GM21381 (cell line): ENCODE data around the gene TPM2.
A peak's percentile ranks its signal among the peaks of the same experiment; 100 is the strongest.

Experiments used
- ATAC-seq: cut with Tn5 transposase; IDR thresholded peaks from one replicate; pipeline ENCODE4 v1.9.1; 2021; ENCODE audit warnings: mild to moderate bottlenecking, moderate library complexity; ENCODE audit not compliant: unreplicated experiment

TPM2 gene

DNA sequence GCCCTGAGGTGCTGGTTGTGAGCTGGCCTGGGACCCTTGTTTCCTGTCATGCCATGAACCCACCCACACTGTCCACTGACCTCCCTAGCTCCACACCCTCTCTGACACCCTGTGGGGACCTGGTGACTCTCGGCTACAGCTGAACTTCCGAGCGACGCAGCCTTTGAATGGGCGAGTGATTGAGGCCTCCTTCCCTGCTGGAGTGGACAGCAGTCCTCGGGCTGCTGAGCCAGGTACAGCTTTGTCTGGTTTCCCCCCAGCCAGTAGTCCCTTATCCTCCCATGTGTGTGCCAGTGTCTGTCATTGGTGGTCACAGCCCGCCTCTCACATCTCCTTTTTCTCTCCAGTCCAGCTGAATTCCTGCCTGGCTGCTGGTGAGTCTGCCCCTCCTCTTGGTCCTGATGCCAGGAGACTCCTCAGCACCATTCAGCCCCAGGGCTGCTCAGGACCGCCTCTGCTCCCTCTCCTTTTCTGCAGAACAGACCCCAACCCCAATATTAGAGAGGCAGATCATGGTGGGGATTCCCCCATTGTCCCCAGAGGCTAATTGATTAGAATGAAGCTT, 9.9 kb downstream of the TPM2 start:
- ATAC-seq, result no peak

DNA sequence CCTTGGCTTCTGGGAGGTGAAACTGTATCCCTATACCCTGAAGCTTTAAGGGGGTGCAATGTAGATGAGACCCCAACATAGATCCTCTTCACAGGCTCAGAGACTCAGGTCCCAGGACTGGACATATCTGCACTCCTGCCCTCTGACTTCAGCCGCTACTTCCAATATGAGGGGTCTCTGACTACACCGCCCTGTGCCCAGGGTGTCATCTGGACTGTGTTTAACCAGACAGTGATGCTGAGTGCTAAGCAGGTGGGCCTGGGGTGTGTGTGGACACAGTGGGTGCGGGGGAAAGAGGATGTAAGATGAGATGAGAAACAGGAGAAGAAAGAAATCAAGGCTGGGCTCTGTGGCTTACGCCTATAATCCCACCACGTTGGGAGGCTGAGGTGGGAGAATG, 10.6 kb downstream of the TPM2 start:
- ATAC-seq, result no peak

DNA sequence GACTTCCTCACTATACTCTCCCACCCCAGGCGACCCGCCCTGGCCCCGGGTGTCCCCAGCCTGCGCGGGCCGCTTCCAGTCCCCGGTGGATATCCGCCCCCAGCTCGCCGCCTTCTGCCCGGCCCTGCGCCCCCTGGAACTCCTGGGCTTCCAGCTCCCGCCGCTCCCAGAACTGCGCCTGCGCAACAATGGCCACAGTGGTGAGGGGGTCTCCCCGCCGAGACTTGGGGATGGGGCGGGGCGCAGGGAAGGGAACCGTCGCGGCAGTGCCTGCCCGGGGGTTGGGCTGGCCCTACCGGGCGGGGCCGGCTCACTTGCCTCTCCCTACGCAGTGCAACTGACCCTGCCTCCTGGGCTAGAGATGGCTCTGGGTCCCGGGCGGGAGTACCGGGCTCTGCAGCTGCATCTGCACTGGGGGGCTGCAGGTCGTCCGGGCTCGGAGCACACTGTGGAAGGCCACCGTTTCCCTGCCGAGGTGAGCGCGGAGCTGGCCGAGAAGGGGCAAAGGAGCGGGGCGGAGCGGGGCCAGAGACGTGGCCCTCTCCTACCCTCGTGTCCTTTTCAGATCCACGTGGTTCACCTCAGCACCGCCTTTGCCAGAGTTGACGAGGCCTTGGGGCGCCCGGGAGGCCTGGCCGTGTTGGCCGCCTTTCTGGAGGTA, 13.9 kb downstream of the TPM2 start:
- ATAC-seq, result no peak

DNA sequence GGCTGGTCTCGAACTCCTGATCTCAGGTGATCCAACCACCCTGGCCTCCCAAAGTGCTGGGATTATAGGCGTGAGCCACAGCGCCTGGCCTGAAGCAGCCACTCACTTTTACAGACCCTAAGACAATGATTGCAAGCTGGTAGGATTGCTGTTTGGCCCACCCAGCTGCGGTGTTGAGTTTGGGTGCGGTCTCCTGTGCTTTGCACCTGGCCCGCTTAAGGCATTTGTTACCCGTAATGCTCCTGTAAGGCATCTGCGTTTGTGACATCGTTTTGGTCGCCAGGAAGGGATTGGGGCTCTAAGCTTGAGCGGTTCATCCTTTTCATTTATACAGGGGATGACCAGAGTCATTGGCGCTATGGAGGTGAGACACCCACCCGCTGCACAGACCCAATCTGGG, 14.5 kb downstream of the TPM2 start:
- no peak for ATAC-seq

DNA sequence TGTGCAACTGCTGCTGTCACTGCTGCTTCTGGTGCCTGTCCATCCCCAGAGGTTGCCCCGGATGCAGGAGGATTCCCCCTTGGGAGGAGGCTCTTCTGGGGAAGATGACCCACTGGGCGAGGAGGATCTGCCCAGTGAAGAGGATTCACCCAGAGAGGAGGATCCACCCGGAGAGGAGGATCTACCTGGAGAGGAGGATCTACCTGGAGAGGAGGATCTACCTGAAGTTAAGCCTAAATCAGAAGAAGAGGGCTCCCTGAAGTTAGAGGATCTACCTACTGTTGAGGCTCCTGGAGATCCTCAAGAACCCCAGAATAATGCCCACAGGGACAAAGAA, 15.7 kb downstream of the TPM2 start:
- no peak for ATAC-seq

DNA sequence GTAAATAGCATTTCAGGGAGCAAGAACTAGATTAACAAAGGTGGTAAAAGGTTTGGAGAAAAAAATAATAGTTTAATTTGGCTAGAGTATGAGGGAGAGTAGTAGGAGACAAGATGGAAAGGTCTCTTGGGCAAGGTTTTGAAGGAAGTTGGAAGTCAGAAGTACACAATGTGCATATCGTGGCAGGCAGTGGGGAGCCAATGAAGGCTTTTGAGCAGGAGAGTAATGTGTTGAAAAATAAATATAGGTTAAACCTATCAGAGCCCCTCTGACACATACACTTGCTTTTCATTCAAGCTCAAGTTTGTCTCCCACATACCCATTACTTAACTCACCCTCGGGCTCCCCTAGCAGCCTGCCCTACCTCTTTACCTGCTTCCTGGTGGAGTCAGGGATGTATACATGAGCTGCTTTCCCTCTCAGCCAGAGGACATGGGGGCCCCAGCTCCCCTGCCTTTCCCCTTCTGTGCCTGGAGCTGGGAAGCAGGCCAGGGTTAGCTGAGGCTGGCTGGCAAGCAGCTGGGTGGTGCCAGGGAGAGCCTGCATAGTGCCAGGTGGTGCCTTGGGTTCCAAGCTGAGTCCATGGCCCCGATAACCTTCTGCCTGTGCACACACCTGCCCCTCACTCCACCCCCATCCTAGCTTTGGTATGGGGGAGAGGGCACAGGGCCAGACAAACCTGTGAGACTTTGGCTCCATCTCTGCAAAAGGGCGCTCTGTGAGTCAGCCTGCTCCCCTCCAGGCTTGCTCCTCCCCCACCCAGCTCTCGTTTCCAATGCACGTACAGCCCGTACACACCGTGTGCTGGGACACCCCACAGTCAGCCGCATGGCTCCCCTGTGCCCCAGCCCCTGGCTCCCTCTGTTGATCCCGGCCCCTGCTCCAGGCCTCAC, 16.3 kb downstream of the TPM2 start, which contains the start of gene CA9:
TSS of gene CA9 (plus strand) at position 797 of the 893 bp plus-strand sequence. CDS start at position 829, 32 bp downstream.
- no peak for ATAC-seq

DNA sequence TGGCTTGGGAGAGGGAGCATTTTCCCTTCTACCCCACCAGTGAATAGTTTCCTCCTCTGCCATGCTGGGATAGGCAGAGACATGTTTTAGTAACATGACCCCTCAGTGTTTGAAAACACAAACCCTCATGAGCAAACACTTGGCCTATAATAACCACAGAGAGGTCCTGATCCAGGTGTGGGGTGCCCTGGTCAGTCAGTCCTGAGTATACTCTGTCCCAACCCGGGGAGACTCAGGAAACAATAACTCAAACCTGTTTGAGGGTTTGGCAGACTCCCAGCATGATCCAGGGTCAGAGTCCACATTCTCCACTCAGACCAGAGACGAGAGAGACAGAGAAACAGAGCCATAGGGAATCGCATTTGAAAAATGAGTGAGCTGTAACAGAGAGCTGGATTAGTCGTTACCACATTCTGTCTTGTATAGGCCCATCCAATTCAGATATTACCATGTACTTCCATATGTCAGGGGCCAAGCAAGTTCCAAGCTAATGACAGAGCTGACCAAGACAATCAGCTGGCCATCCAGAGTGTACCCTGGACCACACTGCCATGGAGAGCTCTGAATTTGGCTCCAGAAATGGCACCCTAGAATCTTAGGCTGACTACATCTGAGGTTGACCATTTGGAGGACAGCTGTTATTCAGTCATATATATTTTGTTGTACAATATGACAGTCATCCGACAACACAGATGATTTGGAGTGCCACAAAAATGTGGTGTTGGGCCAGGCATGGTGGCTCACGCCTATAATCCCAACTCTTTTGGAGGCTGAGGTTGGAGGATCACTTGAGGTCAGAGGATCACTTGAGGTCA, 20.2 kb downstream of the TPM2 start:
- no peak for ATAC-seq

DNA sequence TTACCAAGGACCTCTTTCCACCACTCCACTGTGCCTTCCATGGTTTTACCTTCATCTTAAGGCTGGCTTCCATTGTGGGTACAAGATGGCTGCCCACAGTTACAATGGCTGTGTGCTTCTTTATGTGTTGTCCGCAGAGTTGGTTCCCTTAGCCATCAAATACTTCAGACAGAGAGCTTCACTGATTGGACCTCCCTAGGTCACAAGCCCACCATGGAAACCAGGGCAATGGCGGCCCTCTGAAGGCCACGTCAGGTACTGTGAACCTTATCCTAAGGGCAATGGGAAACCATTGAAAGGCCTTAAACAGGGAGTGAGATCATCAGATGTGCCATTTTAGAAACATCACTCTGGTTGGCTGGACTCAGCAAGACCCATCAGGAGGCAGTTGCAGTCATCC, 21.8 kb downstream of the TPM2 start:
- ATAC-seq, result no peak

DNA sequence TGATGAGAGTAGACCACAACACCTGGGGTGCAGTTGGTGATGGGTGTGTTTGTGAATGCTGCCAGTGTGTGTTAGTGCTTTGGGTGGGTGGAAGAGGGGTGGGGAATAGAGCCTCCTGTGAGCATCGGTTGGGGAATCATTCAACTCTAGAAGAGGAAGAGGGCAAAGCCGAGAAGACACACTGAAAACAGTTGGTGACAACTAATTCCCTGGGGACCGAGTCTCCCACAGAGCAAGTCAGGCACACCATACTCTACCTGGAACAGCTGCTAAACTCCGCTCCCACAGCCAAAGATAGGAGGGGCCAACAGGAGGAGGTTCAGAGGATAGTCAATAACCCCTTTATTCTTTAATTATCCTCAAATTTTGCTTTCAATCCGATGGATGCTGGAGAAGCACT, 23.2 kb downstream of the TPM2 start:
- no peak for ATAC-seq

DNA sequence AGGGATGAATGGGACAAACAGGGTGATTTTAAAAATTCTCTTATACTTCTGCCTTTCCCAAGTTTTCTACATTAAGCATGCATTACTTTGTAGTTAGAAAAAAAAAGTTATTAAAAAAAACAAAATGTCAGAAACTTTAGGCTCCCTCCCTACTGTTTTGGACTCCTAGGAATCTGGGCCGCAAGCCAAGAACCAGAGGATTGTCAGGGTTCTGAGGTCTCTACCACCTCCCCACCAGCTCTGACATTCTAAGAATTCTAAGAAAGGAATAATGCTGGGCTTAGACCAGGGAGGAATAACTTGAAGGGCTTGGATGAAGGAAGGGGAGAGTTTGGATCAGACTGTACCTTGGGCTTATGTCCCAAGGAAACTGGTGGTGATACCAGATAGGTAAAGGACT, 23.7 kb downstream of the TPM2 start:
- ATAC-seq, result no peak

DNA sequence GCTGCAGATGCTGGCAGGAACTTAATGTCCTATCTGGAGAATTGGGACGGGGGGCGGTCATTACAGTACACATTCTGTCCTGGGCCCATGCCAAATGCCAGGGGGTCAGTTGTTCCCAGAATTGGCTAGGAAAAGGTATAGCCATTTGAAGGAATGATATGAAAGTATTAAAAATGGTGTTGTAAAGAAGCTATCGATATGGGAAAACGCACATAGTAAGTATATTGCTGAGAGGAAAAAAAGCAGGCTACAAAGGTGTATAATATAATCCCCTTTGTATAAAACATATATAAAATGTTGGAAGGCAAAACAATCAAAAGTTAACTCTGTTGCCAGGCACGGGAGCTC, 24.3 kb downstream of the TPM2 start:
- no peak for ATAC-seq

DNA sequence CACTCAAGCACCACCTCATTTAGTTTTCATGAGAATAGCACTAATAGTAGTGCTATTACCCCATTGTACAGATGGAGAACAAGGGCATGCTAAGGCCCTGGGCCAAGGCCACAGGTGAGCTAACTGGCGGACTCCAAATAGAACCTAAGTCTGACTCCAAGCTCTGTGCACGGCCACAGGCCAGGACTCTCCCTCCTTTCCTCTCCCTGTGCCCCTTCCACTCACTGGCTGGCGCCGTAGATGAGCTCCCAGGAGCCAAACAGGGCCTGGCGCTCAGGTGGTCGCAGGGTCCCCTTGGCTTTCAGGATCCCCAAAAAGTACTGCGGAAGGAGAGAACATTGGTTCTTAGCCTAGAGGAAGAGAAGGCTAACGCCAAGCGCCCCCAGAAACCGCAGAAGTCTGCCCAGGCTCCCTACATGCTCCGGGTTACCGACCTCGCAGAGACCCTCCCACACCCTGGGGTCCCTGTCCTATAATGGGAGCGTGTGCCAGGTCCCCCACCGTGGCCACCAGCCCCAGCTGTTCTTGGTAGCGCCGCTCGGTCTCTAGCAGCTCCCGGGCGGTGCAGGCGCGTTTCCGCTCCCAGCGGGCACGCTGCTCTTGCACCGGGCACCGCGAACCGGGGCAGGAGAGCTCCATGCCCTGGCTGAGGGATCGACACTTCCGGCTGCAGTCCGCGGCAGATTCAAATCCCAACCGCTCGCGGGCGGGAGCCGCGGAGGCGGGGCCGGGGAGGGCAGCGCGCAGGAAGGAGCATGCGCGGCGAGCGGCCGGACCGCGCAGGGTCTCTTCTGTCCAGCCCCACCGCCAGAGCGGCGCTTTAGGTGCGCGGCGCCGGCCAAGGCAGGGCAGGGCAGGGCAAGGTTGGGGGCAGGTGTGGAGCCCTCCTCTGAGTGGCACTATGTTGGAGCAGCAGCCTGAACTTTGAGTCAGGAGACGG, 24.9 kb downstream of the TPM2 start, which contains the start of gene ARHGEF39:
TSS of gene ARHGEF39 (minus strand) at position 665 of the 940 bp plus-strand sequence. CDS start at position 639, 26 bp downstream.
- ATAC-seq, result peak; percentile 65

DNA sequence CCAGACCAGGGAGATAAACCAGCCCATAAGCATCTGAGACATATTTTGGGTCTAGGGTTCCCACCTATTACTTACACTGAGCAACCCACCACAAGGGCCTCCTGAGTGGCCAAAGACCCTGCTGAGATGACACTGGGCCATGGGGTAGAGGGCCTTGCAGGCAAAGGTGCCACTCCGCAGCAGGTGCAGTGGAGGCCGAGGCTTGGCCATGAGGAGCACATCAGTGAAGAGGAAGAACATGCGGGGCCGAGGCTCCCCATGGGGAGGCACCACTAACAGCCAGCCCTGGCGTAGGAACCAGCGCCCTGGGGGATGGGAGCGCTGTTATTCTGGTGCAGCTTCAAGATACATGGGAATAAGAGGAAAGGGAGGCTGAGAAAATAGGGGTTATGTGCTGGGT, 27.3 kb downstream of the TPM2 start:
- no peak for ATAC-seq

DNA sequence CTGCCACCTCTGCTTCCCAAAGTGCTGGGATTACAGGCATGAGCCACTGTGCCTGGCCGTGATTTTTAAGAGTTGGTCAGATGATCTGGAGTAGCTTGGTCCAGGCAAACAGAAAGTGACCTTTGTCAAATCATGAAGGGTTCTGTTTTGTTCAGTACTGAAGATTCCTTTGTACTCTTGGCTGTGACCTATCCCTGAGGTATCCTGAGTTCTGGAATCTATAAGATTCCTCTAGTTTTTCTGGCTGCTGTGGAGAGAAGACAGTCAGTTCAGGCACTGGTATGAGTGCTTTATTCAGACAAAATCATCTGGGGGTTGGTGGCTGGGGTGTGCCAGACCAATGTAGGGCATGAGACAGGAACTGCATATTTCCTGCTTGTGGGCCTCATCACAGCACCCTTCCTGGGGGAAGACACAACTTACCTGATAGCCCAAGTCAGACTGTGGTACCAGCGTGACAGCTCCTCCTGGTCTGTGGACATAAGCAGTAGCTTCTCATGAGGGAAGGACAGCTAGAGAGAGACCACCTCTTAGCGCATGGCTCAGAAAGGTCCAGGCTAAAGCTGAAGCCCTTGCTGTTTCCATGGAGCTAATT, 27.9 kb downstream of the TPM2 start:
- no peak for ATAC-seq

DNA sequence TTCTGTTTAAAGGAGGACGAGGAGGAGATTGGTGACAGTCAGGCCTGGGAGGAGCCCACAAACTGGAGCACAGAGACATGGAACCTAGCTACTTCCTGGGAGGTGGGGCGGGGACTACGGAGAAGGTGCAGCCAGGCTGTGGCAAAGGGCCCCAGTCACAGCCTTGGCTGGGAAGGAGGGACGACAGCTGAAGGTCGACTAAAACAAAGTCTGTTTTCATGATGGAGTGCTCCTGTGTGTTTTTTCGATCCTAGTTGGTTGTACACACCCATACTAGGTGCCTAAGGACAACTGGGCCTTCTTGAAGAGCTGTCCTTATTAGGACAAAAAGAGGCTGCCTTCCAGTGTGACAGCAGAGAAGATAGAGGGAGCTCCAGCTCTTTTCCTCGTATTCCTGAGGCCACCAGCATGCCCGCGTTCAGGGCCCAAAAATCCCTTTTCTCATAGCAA, 28.7 kb downstream of the TPM2 start:
- no peak for ATAC-seq

DNA sequence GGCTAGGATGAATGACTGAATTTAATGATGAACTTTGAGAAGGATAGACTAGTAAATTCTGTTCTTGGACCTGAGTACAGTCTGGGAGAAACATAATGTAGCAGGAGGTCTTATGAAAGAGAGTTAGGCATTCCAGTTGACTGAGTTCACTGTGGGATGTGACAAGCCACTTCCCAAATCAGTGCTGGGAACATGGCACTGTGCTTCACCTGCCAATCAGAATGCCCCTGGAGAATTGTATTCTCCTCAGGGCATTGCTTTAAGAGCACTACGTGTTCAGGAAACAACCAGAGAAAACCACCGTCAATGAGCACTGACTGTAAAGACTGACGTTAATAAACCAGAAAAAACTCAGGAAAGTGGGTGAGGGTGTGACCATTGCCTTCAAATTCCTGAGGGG, 30.4 kb downstream of the TPM2 start:
- no peak for ATAC-seq

DNA sequence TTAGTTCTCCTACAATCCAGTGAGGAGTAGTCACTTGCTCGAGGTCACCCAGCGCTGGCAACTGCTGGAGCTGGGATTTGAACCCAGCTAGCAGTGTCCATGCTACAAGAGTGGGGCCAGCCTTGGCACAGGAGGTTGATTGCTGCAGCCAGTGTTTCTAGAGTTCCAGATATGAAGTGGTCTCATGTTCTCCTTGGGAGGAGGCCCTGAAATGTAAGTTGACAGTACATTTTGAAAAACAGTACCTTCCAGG, 30.8 kb downstream of the TPM2 start:
- ATAC-seq, result no peak

DNA sequence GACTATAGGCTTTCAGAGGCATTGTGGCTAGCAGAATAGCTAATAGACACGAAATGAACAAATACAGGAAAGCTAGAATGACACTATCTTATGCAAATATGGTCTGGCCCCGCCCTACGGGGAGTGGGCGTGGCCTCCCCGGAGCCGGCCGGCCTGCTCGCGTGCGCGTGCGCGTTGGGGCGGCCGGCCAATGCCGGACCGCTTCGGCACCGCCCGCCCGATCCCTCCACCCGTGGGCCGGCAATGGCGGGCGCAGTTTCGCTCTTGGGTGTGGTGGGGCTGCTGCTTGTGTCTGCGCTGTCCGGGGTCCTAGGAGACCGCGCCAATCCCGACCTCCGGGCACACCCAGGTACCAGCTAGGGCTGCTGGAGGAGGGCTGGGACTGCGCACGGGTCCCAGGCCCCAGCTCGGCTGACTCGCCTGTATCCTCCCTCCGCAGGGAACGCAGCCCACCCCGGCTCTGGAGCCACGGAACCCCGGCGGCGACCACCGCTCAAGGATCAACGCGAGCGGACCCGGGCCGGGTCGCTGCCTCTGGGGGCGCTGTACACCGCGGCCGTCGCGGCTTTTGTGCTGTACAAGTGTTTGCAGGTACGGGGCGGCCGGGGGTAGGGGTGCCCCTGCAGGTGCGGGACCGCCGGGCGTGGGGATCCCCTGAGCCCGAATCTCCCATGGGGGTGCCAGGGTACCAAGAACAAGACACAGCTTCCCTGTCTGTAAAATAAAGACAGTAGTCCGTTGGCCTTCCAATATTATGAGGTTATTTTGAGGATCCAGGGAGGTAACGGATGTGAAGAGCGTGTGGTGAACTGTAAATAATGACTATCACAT, 31.4 kb downstream of the TPM2 start, which contains the start of gene CCDC107:
TSS of gene CCDC107 (plus strand) at position 156 of the 831 bp plus-strand sequence. CDS start at position 244, 88 bp downstream.
- peak; percentile 58 for ATAC-seq
